ENCODE results near the gene SNRK. TPM values are rescaled to one million over a fixed set of nuclear protein-coding genes. Genes with fewer than 3 reads are reported as not detected.

The SNRK gene
- total and polyA plus RNA-seq, 2 donors (not counting 3 experiments of a cell fraction or from before 2014, with no cell fraction given): 43.3 to 99.9 TPM

- Histone ChIP-seq H3K9ac (replicated peaks; ENCODE audit: extremely low read depth, insufficient read depth, low read length) (peak overlapping the region; percentile 68), H2AFZ (ENCODE audit: low read depth, low read length) (peak overlapping the region; percentile 20), H3K79me2 (ENCODE audit: control insufficient read depth, insufficient read depth, low read length) (no peaks in the 10 kb centered on the region), H3K36me3 (ENCODE audit: control insufficient read depth in 2 of 2, extremely low read depth in 1 of 2, insufficient read depth in 2 of 2, low read length in 2 of 2) (no peaks in the 10 kb centered on the region), H3K4me3 (replicated peaks in 1 of 3; ENCODE audit: insufficient read depth in 1 of 3, low read depth in 1 of 3, low read length in 3 of 3) (no peak overlapping the region), H4K20me1 (replicated peaks; ENCODE audit: control insufficient read depth, extremely low read depth, insufficient read depth, low read length) (no peaks in the 10 kb centered on the region), H3K9me3 (replicated peaks; ENCODE audit: control insufficient read depth, insufficient read depth, low read length) (no peaks in the 10 kb centered on the region), H3K4me2 (ENCODE audit: insufficient read depth, low read length) (peak overlapping the region; percentile 29), H3K4me1 (ENCODE audit: control insufficient read depth, extremely low read depth, insufficient read depth, low read length) (peaks cover 47% of the 10 kb centered on the region), H3K27ac (ENCODE audit: insufficient read depth, low read depth, low read length) (peak overlapping the region; percentile 99), H3K27me3 (ENCODE audit: control insufficient read depth in 2 of 2, insufficient read depth in 2 of 2, low read length in 2 of 2) (no peaks in the 10 kb centered on the region), H3K9me1 (replicated peaks; ENCODE audit: control insufficient read depth, extremely low read depth, insufficient read depth, low read length) (no peaks in the 10 kb centered on the region)
- peak; percentile 57 for DNase-seq (ENCODE audit: low read depth, low spot score)
- no peak for TF ChIP-seq POLR2A (IDR thresholded peaks at IDR 0.05; ENCODE audit: low read depth, low read length)
- no peak for TF ChIP-seq POLR2AphosphoS5 (IDR thresholded peaks at IDR 0.05; ENCODE audit: insufficient read depth, low read depth, low read length)
- no peak for TF ChIP-seq GATA2 (IDR thresholded peaks at IDR 0.05; ENCODE audit: insufficient read depth, insufficient read length, low read depth, low read length)
- TF ChIP-seq MAX (IDR thresholded peaks at IDR 0.05; ENCODE audit: insufficient read depth, insufficient read length): no peak
- TF ChIP-seq CTCF (IDR thresholded peaks at IDR 0.05; ENCODE audit: extremely low read depth in 1 of 2, insufficient read depth in 1 of 2, low read depth in 1 of 2, low read length in 2 of 2): no peak
- no peak for TF ChIP-seq EZH2 (IDR thresholded peaks at IDR 0.05; ENCODE audit: borderline replicate concordance, low read depth, low read length, severe bottlenecking)
- no peak for TF ChIP-seq MYC (IDR thresholded peaks at IDR 0.05; ENCODE audit: low read depth, low read length)
- TF ChIP-seq FOS (IDR thresholded peaks at IDR 0.05; ENCODE audit: borderline replicate concordance, insufficient read depth, low read length): no peak
- no peak for TF ChIP-seq JUN (IDR thresholded peaks at IDR 0.05; ENCODE audit: borderline replicate concordance, insufficient read depth, insufficient read length, low read depth)
- ChIA-PET CTCF (interaction anchor here (0.7 to 3.0 kb wide), 15 partner anchors 10 to 85 kb away, joined by 3 to 25 read pairs (median 4); partner anchors contain the start of gene SNRK), POLR2A (interaction anchor here (0.6 to 2.3 kb wide), 5 partner anchors 24 to 62 kb away, joined by 3 to 10 read pairs (median 5); partner anchors contain the start of gene SNRK)
- FAIRE-seq: no peak
- dilution Hi-C loops (cut with MboI; ENCODE audit: extremely low pct_ligation_motif_present, low sequenced_read_pairs): no loop called here
- intact Hi-C loops (cut with micrococcal nuclease): loop anchor here (1.0 to 2.0 kb wide), 8 partner anchors 23 to 385 kb away; partner anchors contain the start of gene SNRK
- no TSS peak for BruUV-seq (replicated peaks)
Measured at GRCh38 chr3:43247561-43248184, 38.7 kb upstream of the SNRK start.

Measured in endothelial cell of umbilical vein (primary cell).